K562 (cell line): ENCODE measurements around the gene TRIM14. TPM values are rescaled to one million over a fixed set of nuclear protein-coding genes. Genes with fewer than 3 reads are reported as not detected.

Source experiments
- BMI1 ChIP-seq: fragments of 150-350 bp; IDR thresholded peaks from 2 replicates; pipeline ENCODE4 v1.6.1; 2014; ENCODE audit warnings: low read length
- CREB1 ChIP-seq, 2 experiments: sonication (generic) in 1 of 2; formaldehyde crosslinking in 1 of 2; IDR thresholded peaks; 2 replicates each; pipeline versions ENCODE4 v1.6.1 to v1.8.0; 2012 to 2022; ENCODE audit warnings: inconsistent platforms in 1 of 2, mild to moderate bottlenecking in 1 of 2, missing genetic modification reagents in 1 of 2, moderate library complexity in 1 of 2
- DNMT1 ChIP-seq: fragments of 450-650 bp; IDR thresholded peaks from 2 replicates; pipeline ENCODE4 v1.6.1; 2016; ENCODE audit warnings: antibody characterized with exemption, mild to moderate bottlenecking
- FOSL1 ChIP-seq: fragments of 200-800 bp; sonication (Bioruptor generic); conservative IDR thresholded peaks from 2 replicates; pipeline ENCODE4 v1.6.1; 2016; ENCODE audit warnings: missing genetic modification characterization, missing compliant biosample characterization
- KLF13 ChIP-seq: fragments of 450-650 bp; IDR thresholded peaks from 2 replicates; pipeline ENCODE4 v1.6.1; 2016; ENCODE audit warnings: missing genetic modification characterization, low read depth, mild to moderate bottlenecking, missing compliant biosample characterization, moderate library complexity, borderline replicate concordance
- NCOA4 ChIP-seq: fragments of 450-650 bp; IDR thresholded peaks from 2 replicates; pipeline ENCODE4 v1.6.1; 2018; ENCODE audit warnings: mild to moderate bottlenecking; ENCODE audit not compliant: partially characterized antibody
- PTBP1 ChIP-seq: fragments of 200-400 bp; formaldehyde crosslinking; IDR thresholded peaks from 2 replicates; pipeline ENCODE4 v1.6.1; 2017; ENCODE audit warnings: low read depth, low read length
- SETDB1 ChIP-seq: IDR thresholded peaks from one replicate; pipeline ENCODE4 v1.6.1; 2012; ENCODE audit warnings: low read length, control low read depth, inconsistent platforms
- SMAD1 ChIP-seq: fragments of 150-350 bp; IDR thresholded peaks from 2 replicates; pipeline ENCODE4 v1.6.1; 2014; ENCODE audit warnings: low read length, low read depth; ENCODE audit not compliant: partially characterized antibody
- ZNF143 ChIP-seq: sonication (generic); formaldehyde crosslinking; IDR thresholded peaks from 2 replicates; pipeline ENCODE4 v1.9.0; 2022; ENCODE audit warnings: mild to moderate bottlenecking, missing genetic modification reagents
- polyA plus RNA-seq, 8 experiments: library from polyadenylated mRNA; depleted of rRNA in 4 of 8; stranded (reverse) in 5 of 8; unstranded in 3 of 8; fragments of >200 nt; fragmentation: Nextera tagmentation in 2 of 8; fragmentation: Illumina TruSeq in 1 of 8; extraction: Ambion mirVana in 2 of 8; extraction: Trizol in 1 of 8; gene quantifications; 2 replicates each; pipeline versions ENCODE4 v1.2.1 to v1.2.3, GENCODE V29; 2011 to 2014; ENCODE audit warnings: inconsistent platforms in 1 of 8, missing spikeins in 1 of 8
- total RNA-seq, 7 experiments: library from RNA; depleted of rRNA in 6 of 7; stranded (reverse); fragments of >200 nt in 6 of 7; fragmentation: Illumina TruSeq in 2 of 7; extraction: Trizol in 2 of 7; gene quantifications; 2 replicates each; pipeline versions ENCODE4 v1.2.1 to v1.2.3, GENCODE V29; 2011 to 2021; ENCODE audit warnings: low replicate concordance in 1 of 7
- TF ChIP-seq, protein P1 (sequence below): sonication (generic); formaldehyde crosslinking; IDR thresholded peaks from 2 replicates; pipeline ENCODE4 v1.8.0; 2022; ENCODE audit warnings: mild to moderate bottlenecking, low read depth, missing genetic modification reagents
- TF ChIP-seq, protein P2 (sequence below): fragments of 450-650 bp; IDR thresholded peaks from 2 replicates; pipeline ENCODE4 v1.6.1; 2016; ENCODE audit warnings: low read depth
- TF ChIP-seq, protein P3 (sequence below): fragments of 250-450 bp; sonication (Bioruptor Pico); IDR thresholded peaks from 2 replicates; pipeline ENCODE4 v1.8.0; 2021; ENCODE audit warnings: moderate library complexity, mild to moderate bottlenecking, inconsistent platforms
- TF ChIP-seq, protein P4 (sequence below): fragments of 450-650 bp; formaldehyde crosslinking; IDR thresholded peaks from 2 replicates; pipeline ENCODE4 v1.4.0; 2022; ENCODE audit warnings: missing genetic modification characterization

The TRIM14 gene
- total and polyA plus RNA-seq, 9 of the 15 experiments (the other 6 are each of a cell fraction or from before 2014, with no cell fraction given), result 7.6 to 41.0 (median 17.9) TPM

DNA sequence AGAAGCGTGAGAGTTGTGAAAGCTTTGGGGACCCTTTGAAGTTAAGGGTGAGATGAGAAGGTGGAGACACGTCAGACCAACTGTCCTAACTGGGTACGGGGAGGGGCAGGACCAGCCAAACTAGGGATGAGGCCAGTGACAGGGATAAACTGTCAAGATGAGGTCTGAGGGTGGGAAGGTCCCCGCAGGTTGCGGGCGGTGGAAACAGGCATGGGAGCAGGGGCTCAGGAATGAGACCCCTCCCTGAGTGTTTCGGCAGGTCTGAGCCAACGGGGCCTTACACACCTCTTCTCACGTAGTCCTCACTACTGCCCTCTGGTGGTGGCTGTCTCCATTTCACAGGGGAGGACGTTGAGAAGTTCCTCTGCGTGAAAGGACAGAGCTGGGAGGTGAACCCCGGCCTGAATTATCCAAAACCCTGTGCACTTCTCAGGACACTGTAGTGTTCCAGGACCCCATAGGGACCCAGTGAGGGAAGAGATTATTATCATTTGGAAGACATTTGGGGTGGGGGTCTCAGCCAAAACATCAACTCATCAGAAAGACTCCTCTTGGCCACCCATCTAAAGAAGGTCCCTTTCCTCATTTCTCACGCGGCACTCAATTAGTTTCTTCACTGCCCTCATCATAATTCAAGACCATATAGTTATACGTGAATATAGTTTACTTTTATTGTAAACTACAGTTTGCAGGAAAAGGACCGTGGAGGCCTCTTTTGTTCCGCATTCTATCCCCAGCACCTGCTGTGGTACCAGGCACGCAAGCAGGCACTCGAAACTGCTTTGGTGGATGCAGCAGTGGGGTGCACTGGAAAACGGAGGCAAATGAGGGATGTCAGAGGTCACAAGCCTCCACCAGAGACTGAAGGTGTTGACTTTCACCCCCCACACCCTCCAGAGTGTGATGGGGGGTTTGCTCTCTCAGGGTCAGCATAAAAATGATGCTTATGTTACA, 84.2 kb downstream of the TRIM14 start (continued):
- TF ChIP-seq, protein P1, sequence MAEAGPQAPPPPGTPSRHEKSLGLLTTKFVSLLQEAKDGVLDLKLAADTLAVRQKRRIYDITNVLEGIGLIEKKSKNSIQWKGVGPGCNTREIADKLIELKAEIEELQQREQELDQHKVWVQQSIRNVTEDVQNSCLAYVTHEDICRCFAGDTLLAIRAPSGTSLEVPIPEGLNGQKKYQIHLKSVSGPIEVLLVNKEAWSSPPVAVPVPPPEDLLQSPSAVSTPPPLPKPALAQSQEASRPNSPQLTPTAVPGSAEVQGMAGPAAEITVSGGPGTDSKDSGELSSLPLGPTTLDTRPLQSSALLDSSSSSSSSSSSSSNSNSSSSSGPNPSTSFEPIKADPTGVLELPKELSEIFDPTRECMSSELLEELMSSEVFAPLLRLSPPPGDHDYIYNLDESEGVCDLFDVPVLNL (CRISPR knock-in tag), result no peak
- TF ChIP-seq SMAD1 (no peak), CREB1 (IDR thresholded peaks at IDR 0.05) (no peak), CREB1 (CRISPR knock-in tag; IDR thresholded peaks at IDR 0.05) (no peak), NCOA4 (no peak), DNMT1 (no peak), FOSL1 (tag) (no peak), KLF13 (tag) (no peak), BMI1 (no peak), SETDB1 (no peak), ZNF143 (no peak), PTBP1 (no peak)
- TF ChIP-seq, protein P2, sequence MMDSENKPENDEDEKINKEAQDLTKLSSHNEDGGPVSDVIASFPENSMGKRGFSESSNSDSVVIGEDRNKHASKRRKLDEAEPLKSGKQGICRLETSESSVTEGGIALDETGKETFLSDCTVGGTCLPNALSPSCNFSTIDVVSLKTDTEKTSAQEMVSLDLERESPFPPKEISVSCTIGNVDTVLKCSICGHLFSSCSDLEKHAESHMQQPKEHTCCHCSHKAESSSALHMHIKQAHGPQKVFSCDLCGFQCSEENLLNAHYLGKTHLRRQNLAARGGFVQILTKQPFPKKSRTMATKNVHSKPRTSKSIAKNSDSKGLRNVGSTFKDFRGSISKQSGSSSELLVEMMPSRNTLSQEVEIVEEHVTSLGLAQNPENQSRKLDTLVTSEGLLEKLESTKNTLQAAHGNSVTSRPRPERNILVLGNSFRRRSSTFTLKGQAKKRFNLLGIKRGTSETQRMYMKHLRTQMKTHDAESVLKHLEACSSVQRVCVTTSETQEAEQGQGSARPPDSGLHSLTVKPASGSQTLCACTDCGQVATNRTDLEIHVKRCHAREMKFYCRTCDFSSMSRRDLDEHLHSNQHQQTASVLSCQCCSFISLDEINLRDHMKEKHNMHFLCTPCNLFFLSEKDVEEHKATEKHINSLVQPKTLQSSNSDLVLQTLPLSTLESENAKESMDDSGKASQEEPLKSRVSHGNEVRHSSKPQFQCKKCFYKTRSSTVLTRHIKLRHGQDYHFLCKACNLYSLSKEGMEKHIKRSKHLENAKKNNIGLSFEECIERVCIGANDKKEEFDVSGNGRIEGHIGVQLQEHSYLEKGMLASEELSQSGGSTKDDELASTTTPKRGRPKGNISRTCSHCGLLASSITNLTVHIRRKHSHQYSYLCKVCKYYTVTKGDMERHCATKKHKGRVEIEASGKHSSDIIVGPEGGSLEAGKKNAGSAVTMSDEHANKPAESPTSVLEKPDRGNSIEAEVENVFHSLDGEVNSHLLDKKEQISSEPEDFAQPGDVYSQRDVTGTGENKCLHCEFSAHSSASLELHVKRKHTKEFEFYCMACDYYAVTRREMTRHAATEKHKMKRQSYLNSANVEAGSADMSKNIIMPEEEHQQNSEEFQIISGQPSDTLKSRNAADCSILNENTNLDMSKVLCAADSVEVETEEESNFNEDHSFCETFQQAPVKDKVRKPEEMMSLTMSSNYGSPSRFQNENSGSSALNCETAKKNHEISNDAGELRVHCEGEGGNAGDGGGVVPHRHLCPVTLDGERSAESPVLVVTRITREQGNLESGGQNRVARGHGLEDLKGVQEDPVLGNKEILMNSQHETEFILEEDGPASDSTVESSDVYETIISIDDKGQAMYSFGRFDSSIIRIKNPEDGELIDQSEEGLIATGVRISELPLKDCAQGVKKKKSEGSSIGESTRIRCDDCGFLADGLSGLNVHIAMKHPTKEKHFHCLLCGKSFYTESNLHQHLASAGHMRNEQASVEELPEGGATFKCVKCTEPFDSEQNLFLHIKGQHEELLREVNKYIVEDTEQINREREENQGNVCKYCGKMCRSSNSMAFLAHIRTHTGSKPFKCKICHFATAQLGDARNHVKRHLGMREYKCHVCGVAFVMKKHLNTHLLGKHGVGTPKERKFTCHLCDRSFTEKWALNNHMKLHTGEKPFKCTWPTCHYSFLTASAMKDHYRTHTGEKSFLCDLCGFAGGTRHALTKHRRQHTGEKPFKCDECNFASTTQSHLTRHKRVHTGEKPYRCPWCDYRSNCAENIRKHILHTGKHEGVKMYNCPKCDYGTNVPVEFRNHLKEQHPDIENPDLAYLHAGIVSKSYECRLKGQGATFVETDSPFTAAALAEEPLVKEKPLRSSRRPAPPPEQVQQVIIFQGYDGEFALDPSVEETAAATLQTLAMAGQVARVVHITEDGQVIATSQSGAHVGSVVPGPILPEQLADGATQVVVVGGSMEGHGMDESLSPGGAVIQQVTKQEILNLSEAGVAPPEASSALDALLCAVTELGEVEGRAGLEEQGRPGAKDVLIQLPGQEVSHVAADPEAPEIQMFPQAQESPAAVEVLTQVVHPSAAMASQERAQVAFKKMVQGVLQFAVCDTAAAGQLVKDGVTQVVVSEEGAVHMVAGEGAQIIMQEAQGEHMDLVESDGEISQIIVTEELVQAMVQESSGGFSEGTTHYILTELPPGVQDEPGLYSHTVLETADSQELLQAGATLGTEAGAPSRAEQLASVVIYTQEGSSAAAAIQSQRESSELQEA, result no peak
- TF ChIP-seq, protein P3, sequence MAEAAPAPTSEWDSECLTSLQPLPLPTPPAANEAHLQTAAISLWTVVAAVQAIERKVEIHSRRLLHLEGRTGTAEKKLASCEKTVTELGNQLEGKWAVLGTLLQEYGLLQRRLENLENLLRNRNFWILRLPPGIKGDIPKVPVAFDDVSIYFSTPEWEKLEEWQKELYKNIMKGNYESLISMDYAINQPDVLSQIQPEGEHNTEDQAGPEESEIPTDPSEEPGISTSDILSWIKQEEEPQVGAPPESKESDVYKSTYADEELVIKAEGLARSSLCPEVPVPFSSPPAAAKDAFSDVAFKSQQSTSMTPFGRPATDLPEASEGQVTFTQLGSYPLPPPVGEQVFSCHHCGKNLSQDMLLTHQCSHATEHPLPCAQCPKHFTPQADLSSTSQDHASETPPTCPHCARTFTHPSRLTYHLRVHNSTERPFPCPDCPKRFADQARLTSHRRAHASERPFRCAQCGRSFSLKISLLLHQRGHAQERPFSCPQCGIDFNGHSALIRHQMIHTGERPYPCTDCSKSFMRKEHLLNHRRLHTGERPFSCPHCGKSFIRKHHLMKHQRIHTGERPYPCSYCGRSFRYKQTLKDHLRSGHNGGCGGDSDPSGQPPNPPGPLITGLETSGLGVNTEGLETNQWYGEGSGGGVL, result no peak
- TF ChIP-seq, protein P4, sequence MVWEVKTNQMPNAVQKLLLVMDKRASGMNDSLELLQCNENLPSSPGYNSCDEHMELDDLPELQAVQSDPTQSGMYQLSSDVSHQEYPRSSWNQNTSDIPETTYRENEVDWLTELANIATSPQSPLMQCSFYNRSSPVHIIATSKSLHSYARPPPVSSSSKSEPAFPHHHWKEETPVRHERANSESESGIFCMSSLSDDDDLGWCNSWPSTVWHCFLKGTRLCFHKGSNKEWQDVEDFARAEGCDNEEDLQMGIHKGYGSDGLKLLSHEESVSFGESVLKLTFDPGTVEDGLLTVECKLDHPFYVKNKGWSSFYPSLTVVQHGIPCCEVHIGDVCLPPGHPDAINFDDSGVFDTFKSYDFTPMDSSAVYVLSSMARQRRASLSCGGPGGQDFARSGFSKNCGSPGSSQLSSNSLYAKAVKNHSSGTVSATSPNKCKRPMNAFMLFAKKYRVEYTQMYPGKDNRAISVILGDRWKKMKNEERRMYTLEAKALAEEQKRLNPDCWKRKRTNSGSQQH (CRISPR knock-in tag), result no peak
